NCI-H146 (cell line): Measurements from ENCODE around the gene CST4.
"Not testable (repeated sequence)": the region's sequence is repeated elsewhere in the genome, so short reads cannot be mapped to it uniquely, and the experiment has no call there.

Source experiments
- DNase-seq: peaks from one replicate; lab custom pipeline; 2025; lab: John Stamatoyannopoulos, UW

Gene CST4

DNA sequence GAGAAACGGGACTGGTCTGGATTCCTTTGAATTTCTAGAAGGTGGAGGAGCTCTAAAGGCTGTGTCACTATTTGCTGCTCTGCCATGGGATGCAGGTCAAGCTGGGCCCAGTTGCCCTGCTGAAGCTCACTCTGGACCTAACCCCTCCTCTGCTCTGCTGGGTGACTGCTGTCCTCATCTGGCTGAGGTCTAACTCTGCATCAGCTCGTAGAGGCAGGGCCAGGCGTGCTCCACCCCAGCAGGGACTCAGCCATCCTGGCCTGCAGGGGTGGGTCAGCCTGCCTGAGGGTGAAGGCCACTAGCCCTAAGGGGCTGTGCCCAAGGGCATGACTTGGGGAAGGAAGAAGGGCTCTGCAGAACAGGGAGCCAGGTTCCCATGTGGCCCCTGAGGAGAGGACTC lies 852 bp downstream of the CST4 start:
- no peak for DNase-seq

DNA sequence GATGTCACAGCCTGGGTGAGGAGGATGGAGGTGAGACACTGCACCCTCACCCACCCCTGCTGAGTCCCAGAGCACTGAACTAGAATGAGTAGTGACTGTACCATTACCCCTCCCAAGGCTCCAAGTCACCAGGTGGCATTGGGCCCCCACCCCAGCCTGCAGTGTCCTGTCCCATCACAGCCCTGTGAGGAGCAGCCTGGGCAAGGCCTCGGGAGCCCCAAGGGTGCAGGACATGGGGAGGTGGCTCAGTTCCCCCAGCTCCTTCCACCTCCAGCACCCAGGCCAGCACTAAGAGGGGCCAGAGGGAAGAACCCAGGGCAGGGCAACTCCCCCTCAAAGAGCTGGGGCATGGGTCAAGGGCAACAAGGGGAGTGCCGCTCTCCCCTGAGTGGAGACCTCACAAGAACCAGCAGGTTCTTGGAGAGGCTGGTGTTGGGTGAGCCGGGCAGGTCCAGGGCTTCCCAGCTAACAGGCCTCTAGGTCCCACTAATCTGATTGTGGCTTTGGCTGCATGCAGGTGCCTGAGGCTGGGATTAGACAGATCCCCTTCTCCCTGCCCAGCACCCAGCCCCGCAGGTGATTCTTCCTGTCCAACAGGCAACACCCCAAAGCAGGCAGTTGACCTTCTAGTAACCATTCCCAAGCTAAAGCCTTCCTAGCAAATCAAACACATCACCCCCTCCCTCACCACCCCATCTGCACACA lies 2.6 kb downstream of the CST4 start:
- DNase-seq: no peak

DNA sequence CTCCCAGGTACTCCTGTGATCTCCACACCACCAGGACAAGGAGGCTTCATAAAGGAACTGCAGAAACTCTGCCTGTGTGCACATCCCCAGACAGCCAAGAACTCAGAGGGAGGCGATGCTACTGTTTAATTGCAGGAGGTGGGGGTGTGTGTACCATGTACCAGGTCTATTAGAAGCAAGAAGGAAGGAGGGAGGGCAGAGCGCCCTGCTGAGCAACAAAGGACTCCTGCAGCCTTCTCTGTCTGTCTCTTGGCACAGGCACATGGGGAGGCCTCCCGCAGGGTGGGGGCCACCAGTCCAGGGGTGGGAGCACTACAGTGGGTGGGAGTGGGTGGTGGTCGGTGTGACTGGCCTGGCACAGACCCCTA lies 3.3 kb downstream of the CST4 start:
- DNase-seq: peak; percentile 41

DNA sequence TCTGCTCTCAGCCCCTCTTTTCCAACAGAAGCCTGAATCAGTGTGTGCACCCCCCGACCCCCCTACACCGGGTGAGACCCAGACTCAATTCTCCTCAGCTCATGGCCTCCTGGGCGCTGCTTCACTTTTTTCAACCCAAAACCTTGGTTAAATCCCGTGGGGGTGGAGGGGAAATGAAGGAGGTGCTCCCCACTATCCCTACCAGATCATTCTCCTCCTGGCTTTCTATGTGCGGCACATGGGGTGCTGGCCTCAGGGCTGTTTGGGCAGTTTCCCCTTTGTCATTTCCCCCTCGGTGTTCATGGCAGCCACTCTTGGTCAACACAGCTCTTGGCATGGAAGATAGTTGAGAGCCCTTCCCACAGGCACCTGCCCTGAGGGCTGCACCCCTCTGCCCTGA lies 4.6 kb downstream of the CST4 start:
- DNase-seq: no peak

DNA sequence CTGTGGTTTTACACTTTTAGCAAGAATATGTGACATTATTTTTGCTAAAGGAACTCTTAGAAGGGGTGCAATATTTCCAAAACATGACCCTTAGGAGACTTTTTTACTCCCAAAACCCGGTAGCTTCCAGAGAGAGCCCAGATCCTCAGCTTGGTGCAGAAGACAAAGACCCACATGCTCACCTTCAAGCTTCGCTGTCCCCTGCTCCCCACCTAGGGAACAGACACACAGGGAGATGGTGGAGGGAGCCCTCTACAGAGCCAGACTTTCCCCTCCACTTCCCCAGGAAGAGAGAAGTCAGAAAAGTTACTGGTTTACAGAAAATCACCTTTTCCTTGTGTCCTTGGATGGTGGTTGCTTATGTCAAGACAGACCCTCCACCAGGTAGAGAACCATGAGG lies 5.0 kb downstream of the CST4 start:
- DNase-seq: no peak

DNA sequence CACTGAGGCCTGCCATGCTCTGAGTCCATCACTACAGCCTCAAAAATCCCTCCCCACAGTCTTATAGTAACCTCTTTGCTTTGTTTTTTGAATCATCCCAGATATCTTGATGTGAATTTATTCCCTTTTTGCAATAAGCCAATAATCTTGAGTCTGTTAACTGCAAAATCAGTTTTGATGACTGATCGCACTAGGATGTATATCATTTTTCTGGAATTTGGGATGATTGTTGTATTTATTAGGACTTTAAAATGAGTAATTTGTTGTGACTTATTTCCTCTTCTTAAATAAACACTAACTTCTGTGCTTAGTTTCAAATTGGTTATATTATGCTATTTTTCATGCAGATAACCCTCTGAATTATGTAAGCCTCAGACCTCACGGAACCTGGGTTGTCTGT lies 5.6 kb downstream of the CST4 start:
- DNase-seq: no peak

DNA sequence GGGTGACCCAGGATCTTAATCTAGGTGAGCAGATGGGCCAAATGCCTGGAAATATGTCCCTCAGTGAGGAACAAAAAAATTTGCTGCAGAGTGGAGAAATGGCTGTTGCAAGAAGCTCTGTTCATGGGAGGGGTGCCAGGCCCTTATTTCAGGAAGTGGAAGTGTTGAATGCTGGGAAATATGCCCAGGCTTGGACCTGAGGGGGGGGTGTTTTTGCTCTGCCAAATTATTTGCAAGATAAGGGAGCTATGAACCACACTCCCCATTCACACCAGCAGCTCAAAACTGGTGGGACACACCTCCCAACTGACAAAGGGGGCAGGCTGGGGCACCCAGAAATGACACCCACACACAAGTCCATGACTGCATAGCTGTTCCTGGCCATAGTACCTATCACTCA lies 8.7 kb downstream of the CST4 start:
- no peak for DNase-seq

DNA sequence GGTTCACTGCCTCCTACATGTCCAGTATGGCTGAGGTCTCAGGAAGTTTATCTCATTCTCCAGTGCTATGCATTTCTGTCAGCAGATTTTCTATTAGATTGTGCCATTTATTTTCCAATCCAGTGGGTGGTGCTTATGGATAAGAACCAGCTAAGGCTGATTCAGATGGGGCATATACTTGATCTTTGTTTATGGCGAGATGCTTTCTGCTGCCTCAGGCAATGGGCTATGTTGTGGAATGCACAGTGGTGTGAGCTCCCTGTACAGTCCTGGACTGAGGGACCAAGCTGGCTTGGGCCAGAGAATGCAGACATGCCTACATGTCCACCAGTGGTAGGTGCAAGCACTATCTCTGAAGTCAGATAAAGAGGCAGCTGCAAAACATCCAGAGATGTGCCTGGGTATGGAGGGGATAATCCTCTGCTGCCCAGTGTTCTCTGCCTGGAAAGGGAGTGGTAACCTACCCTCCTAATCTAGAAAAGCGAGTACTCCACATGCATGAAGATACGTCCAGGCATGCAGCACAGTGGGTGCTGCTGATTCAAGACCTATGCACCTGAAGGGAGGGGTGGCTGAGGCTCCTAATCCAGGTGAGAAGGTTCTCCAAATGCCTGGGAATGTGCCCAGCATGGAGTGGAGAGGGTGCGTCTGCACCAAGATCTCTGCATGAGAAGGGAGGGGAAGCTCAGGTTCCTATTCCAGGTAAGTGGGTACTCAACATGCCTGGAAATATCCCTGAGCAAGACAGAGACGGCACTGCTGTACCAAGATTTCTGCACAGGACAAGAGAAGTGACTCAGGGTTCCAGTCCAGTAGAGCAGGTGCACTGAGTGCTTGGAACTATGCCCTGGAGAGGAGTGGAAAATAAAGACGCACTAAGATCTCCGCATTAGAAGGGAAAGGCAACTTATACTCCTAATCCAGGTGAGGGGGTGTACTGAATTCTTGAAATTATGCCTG lies 9.4 kb downstream of the CST4 start:
- DNase-seq: no peak

DNA sequence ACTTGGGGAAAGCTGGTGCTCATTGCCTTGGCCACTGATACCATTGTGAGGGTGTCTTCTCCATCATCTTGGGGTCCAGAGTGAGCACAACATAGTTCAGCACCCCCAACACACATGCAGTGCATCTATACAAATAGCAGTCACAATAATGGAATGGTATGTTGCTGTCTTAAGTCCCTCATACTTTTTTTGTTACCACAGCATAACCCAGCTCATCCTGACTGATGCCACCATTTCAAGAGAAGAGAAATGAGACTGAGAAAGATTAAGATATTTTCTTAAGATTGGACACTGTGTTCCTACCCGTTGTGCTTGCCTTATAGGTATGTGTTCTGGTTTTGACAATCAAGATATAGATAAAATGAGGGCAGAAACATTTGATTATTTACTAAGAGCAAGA lies 15.6 kb downstream of the CST4 start:
- no peak for DNase-seq

DNA sequence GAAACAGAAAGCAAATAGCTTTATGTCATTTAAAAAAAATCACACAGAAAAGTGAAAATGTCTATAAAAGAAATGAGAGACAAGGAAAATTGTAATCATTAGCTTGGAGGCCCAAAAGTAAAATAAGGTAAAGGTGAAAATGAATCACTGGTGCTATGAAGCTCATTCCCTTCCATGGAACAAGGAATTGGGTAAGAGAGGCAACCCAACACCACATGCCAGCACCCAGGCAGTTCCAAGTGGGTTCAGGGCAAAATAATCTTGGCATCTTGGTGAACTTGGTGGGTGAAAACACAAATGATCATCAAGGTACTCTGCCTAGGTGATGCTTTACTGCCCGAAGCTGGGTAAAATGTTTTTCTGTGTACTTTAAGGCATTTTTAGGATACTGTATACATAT lies 16.7 kb downstream of the CST4 start:
- no peak for DNase-seq

DNA sequence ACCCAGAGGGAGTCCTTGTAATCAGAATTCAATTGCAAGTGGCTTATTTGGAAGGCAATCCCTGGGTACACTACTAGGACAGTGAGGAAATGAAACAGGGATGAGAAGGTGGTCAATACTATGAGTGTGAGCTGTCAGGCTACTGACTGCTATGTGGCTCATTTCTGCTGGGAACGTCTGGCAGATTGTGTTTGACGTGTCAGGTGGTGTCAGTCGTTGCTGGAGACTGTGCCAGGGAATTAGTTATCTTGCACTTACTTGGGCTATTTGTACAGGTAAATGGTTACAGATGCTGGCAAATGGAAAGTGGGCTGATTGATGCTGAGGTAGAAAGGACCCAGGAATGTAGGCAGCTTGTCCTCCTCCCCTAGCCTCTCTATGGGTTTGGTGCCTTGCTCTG lies 17.4 kb downstream of the CST4 start:
- no peak for DNase-seq

DNA sequence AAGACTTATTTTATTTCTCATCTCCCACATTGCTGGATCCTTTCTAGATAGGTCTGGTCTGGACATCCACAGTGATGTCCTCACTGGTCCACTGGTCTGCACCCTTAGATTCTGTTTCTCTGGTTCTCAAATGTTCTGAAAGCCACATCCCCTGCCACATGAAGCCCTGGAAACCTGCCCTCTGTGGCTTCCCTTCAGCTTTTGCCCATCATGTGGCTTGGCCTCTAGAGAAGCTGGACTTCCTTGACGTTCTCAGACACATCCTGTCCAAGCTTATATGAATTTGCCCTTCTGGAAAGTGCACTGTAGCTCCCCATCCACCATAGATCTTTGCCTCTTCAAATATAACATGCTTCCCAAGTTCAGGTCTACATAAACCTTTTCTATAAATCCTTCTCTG lies 18.5 kb downstream of the CST4 start:
- DNase-seq: no peak

DNA sequence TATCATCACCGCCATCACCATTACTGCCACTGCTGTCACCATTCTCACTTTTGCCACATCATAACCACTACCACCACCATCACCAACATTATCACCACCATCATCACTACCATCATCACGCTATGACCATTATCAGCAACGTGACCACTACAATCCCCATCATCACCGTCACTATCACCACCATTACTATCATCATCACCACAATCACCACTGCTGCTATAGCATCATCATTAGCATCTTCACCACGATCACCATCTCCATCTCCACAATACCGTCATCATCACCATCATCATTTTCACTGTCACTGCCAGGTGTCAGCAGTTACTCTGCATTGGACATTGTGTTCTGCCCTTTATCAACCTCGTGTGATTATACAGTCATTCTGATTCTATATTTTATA lies 19.0 kb downstream of the CST4 start:
- no peak for DNase-seq

DNA sequence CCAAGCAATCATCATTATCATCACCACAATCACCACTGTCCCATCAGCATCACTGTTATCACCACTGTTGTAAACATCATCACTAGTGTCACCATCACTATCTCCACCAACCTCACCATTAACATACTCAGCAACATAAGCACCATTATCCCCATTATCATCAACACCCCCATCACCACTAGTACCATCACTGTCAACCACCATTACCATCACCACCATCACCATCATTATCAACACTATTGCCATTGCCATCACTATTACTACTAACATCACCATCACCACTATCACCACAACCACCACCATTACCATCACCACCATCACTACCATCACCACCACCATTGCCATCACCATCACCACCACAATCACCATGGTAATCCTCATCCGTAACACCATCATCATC lies 19.5 kb downstream of the CST4 start:
- DNase-seq: no peak

DNA sequence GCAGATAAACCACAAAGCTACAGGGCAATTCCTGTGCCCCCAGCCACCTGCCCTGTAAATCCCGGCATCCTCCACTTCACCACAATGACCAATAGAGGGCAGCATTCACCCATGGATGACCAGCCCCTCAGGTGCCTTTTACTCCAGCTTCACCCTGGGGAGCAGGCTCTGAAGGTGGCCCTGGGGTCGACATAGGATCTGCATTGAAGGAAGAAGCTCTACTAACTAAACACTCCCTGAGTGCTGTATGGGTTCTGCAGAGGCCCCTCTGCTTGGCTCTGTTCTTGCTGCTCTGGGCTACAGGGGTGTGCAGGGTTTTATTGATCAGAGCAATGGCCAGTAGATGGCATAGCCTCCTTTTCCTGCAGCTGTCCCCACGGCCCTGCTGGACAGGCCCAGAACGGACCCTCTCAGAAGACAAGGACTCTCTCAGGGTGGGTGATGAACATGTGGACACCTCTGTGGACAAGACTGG lies 20.3 kb downstream of the CST4 start:
- DNase-seq: peak; percentile 59

DNA sequence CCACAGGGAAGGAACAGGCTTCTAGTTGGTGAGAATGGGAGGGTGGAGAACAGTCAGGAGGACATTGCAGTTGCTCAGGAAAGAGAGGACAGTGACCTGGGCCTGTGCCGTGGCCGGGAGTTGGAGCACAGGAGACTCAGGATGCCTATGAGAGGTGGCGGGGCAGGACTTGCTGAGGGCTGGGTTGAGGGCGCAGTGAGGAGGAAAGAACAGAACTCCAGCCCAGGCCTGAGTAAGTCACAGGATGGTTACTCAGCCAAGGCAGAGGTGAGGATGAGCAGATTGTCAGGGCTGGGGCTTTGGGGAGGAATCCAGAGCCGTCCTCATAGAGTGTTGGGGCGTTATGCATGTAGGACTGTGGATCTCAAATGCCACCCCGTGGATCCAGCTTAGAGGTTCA lies 21.2 kb downstream of the CST4 start:
- no peak for DNase-seq

DNA sequence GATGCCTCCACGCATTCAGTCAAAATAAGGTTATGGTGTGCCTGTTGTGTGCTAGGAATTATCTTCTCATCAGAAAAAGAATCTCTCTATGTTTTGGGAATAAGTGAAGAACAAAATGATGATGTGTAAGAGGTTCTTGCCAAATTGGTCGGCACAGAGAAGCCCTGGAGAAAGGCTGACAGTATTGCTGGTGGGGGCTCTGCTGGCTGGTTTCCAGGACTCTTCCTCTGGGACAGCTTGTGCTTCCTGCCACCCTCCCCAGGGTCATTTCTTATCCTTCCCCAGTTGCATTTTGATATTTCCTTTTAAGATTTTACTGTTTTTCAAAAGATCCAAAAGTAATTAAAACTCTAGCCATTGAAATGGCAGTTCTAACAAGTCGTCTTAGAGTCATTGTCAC lies 22.1 kb downstream of the CST4 start:
- no peak for DNase-seq

DNA sequence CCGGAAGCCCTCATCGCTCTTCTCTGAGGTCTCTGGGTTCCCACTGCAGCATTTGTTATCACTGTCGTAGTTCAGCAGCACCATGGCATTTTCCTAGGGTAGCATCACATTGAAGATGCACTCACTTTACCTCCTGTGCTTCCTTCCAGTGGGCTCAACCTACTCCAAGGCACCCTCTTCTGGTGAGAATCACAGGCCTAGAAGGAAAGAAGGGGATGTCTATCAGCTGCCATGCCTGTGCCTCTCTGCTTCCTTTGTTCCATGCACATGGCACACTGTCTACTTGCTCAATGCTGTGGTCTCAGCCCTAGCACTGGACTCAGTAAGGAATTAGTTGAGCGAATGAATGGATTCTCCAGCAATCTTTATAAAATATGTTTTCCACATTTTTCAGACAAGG lies 22.6 kb downstream of the CST4 start:
- no peak for DNase-seq

DNA sequence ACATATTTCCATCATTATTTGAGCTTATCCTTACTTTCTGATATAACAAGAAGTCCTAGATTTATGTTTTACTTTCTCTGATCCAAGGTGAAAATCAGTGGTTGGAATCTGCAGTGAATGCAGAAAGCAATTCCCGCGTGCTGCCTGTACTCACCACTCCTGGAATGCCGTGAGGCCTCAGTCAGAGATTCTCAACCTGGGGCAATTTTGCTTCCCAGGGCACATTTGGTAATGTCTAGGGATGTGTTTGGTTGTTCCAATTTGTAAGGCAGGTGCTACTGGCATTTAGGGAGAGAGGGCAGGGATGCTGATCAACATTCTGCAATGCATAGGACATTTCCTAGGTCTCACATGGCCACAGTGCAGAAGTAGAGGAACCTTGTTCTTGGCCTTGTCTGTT lies 23.9 kb downstream of the CST4 start:
- DNase-seq: no peak

DNA sequence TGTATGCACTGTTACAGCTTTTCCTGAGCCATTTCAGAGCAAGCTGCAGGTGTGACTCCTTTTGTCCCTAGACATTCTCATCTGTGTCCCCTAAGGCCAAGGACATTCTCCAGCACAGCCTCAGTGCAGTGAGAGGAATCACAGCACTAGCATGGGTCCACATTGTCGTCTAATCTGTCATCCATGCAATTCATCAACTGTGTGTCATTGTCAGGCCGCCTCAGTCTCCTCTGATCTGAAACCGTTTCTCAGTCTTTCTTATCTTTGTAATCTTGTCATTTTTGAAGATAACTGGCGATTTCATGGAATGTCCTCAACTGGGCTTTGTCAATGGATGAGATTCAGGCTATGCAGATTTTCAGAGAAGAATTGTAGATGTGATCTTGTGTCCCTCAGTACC lies 24.8 kb downstream of the CST4 start:
- DNase-seq: not testable (repeated sequence)

DNA sequence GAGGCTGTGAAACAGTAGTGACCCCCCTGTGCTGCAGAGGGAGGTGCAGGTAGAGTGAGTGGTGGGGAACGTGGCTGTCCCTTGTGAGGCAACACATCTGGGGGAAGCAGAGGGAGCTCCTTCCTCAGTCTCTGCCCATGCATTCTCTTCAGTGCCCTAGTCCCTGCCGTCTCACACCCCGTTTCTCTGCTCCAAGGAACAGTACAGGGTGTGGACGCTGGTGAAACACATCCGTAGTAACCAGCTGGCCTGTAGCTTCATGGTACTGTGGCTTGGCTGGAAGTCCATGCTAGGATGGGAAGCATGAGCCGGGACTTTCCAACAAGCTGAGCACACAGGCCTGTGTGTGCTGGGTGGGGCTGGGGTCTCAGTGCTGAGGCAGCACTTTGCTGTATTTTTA lies 25.7 kb downstream of the CST4 start:
- no peak for DNase-seq

DNA sequence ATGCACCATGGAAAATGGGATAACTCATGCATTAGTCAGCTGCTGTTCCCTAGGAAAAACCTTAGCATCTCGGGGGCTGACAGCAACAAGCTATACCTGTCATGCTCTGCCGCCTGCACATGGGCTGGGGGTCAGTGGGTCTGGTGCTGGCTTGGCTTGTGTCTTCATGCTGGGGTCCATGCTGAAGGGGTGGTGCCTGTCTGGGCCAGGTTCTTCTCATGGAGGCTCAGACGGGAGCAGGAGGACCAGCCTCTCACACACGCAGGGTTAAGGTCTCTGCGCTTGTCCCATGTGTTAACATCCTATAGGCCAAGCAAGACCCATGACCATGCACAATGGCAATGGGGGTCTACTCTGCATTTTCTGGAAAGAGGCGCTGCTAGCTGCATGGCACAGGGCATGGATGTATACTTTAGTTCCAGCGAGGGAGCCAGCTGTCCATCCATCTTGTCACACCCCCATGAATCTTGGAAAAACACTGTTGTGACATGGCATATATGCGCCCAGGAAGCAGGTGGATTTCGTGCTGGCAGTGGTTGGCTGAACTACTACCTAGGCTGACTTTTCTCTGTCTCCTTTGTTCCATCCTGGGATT lies 26.5 kb downstream of the CST4 start:
- no peak for DNase-seq

DNA sequence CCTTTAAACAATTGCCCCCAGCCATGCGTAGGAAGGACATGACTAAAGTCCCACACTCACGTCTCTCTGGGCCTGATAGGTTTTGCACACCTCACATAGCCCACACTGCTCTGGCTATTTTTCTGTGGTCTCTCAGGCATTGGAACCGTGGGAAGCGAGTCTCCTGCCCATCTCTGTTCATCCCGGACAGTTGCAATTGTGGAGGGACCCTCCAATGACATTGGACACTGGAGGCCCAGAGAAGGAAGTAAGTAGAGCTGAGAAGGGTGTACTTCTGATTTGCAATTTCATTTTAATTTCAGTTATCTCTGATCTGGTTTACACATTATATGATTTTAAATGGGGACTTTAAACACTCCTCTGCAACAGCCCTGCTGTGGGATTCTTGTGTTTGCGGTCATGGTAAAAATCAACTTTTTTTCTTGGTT lies 27.8 kb downstream of the CST4 start:
- DNase-seq: no peak
